Muscle of leg (tissue), 11 donors: ENCODE data around the gene CSNK2A1. TPM values are rescaled to one million over a fixed set of nuclear protein-coding genes. Genes with fewer than 3 reads are reported as not detected.
"Not testable (repeated sequence)": the region's sequence is repeated elsewhere in the genome, so short reads cannot be mapped to it uniquely, and the experiment has no call there.

ENCODE experiments used
- DNase-seq: peaks from one replicate; pipeline ENCODE4 v3.0.0; 2013
- H3K27ac ChIP-seq: one replicate; pipeline ENCODE4 v1.5.1; 2013; ENCODE audit warnings: mild to moderate bottlenecking, low read length, control low read depth
- H3K27me3 ChIP-seq: one replicate; pipeline ENCODE4 v1.6.1; 2013; ENCODE audit warnings: low read length; ENCODE audit not compliant: control insufficient read depth, insufficient read depth
- H3K36me3 ChIP-seq: one replicate; pipeline ENCODE4 v1.6.1; 2013; ENCODE audit warnings: low read length; ENCODE audit not compliant: control insufficient read depth, insufficient read depth
- H3K4me1 ChIP-seq: one replicate; pipeline ENCODE4 v1.6.1; 2013; ENCODE audit warnings: low read length; ENCODE audit not compliant: control insufficient read depth, insufficient read depth
- H3K4me3 ChIP-seq: one replicate; pipeline ENCODE4 v1.5.1; 2013; ENCODE audit warnings: low read length, control low read depth
- H3K9me3 ChIP-seq: replicated peaks from 2 replicates; pipeline ENCODE4 v1.6.1; 2013; ENCODE audit warnings: low read depth, low read length; ENCODE audit not compliant: control insufficient read depth
- WGBS: methylation state at CpG from one replicate; pipeline ENCODE4 v1.1.5; 2013; ENCODE audit warnings: missing lambda C conversion rate; ENCODE audit not compliant: insufficient coverage; 5-methylcytosine and 5-hydroxymethylcytosine counted together
- polyA plus RNA-seq, 8 donors: library from polyadenylated mRNA; unstranded; fragments of 120-200 nt; gene quantifications; one replicate each; pipeline versions ENCODE4 v1.2.1 to v1.2.3, GENCODE V29; 2013; ENCODE audit warnings: inconsistent platforms in 1 of 8, low replicate concordance in 1 of 8; ENCODE audit not compliant: insufficient read length in 8 of 8, insufficient read depth in 1 of 8
- total RNA-seq: library from RNA; stranded (reverse); fragments of 120-200 nt; gene quantifications from one replicate; pipeline ENCODE4 v1.2.4, GENCODE V29; 2013

Gene CSNK2A1
- total and polyA plus RNA-seq, 9 donors = 85.9 to 123 (median 94.1) TPM

DNA sequence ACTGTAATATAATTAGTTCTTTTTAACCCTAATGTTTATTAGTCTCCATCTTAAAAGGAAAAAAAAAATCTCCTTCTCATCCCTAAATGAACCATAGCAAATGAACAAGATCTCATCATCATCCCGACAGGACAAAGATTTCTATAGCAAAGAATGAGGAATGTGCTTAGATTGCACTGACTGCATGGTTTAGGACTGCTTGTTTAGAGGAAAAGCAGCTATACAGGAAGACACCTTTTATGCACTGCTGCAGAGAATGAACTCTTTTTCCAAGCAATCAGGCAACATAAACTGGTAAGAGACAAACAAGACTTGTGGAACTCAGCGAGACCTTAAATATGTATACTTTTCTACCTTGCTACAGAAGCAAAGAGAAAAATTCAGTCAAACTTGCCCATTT lies 26.8 kb downstream of the CSNK2A1 start:
- Histone ChIP-seq H3K27me3 (no peaks in the 10 kb centered on the region), H3K4me1 (no peaks in the 10 kb centered on the region), H3K36me3 (peaks cover 7% of the 10 kb centered on the region), H3K4me3 (no peak overlapping the region), H3K9me3 (peaks cover 12% of the 10 kb centered on the region), H3K27ac (no peak overlapping the region)
- WGBS = no CpG with 5 or more reads among the region's 2 CpGs
- DNase-seq = no peak

DNA sequence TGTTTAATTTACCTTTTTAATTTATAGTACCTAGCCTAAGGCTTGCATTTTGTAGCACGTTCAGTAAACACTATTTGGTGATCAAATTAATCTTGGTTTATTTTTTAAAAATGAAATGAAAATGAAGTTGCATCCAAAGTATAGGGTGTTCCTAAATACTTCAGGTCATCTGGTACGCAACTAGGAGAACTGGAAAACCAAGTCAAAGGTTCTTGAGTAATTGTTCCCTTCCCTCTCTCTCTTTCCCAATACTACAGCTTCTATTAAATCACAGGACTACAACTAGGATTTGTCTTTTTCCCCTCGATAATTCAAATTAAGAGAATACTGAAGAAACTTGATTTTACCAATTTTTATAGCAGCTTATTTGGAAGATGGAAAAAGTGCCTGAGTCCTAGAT lies 27.9 kb downstream of the CSNK2A1 start:
- Histone ChIP-seq H3K4me1 (no peaks in the 10 kb centered on the region), H3K27ac (no peak overlapping the region), H3K27me3 (no peaks in the 10 kb centered on the region), H3K4me3 (no peak overlapping the region), H3K36me3 (peaks cover 2% of the 10 kb centered on the region), H3K9me3 (peaks cover 8% of the 10 kb centered on the region)
- no CpG with 5 or more reads among the region's 3 CpGs for WGBS
- no peak for DNase-seq

DNA sequence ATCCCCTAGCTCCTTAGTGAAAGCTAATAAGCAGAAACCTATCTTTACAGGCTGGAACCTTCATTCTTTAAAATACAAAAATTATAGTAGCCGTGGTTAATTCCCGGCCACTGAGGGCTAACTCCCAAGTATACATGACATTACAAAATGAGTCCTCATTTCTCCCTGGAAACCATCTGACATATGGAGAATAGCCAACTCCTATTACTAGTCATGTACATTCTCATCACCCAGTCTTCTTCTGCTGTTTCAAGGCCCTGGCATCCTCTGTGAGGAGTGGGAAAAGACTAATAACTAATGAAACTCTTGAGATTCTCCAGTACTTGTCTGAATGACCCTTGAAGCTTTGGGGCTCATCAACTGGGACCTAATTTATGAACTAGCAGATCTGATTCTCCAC lies 30.2 kb downstream of the CSNK2A1 start:
- Histone ChIP-seq H3K4me3 (no peak overlapping the region), H3K9me3 (no peaks in the 10 kb centered on the region), H3K27ac (no peak overlapping the region), H3K36me3 (no peaks in the 10 kb centered on the region), H3K4me1 (no peaks in the 10 kb centered on the region), H3K27me3 (no peaks in the 10 kb centered on the region)
- 100% methylated on average over 2 of the region's 2 CpGs for WGBS
- no peak for DNase-seq

DNA sequence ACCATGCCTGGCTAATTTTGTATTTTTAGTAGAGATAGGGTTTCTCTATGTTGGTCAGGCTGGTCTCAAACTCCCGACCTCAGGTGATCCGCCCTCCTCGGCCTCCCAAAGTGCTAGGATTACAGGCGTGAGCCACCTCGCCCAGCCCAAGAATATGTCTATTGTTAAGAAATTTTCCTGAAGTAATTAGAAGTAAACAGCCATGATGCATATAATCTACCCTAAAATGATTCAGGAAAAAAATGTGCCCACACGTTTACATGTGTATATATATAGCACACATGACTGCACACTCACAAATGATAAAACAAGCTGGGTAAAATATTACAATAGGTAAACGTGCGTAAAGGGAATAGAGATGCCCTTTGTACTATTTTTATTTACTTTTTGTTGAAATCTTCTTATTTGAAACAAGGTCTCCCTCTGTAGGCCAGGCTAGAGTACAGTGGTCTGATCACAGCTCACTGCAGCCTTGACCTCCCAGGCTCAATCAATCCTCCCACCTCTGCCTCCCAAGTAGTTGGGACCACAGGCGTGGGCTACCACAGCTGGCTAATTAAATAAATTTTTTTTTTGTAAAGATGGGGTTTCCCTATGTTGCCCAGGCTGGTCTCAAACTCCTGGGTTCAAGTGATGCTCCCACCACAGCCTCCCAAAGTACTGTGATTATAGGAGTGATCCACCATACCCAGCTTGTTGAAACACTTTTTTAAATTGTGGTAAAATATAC lies 33.1 kb downstream of the CSNK2A1 start:
- DNase-seq, H3K4me3 ChIP-seq, H3K27me3 ChIP-seq, H3K4me1 ChIP-seq, H3K27ac ChIP-seq, H3K9me3 ChIP-seq: not testable (repeated sequence)
- no CpG with 5 or more reads among the region's 9 CpGs for WGBS
- H3K36me3 ChIP-seq = peaks cover 25% of the 10 kb centered on the region

DNA sequence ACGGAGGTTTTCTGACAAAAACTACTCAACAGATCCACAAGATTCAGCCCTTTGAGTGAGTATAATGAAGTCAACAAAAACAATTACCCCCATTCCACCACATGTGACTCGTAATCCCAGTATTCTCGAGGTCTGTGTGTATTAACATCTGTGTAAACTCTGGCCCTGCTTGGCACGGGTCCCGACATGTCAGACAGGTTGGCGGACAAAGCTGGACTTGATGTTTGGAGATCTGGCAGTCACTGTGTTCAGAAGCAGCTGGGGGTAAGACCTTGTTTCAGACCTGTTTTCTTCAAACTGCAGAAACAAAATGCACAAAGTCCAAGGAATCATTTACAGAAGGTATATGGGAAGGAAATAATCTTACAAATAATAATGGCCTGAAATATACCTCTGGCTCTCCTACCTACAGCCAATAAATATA lies 35.2 kb downstream of the CSNK2A1 start:
- H3K27ac ChIP-seq, H3K4me3 ChIP-seq, DNase-seq, H3K9me3 ChIP-seq, H3K27me3 ChIP-seq, H3K4me1 ChIP-seq: not testable (repeated sequence)
- H3K36me3 ChIP-seq = peaks cover 33% of the 10 kb centered on the region
- no CpG with 5 or more reads among the region's 6 CpGs for WGBS

- Histone ChIP-seq H3K27me3 (no peaks in the 10 kb centered on the region), H3K27ac (no peak overlapping the region), H3K36me3 (peaks cover 38% of the 10 kb centered on the region), H3K4me3 (no peak overlapping the region), H3K9me3 (no peaks in the 10 kb centered on the region), H3K4me1 (no peaks in the 10 kb centered on the region)
- no CpG with 5 or more reads among the region's 7 CpGs for WGBS
- DNase-seq = no peak
Observed at GRCh38 chr20:507761-508332, 35.7 kb downstream of the CSNK2A1 start.

- H3K9me3 ChIP-seq = no peaks in the 10 kb centered on the region
- WGBS = no CpG with 5 or more reads among the region's 7 CpGs
- H3K4me3 ChIP-seq = no peak overlapping the region
- no peak overlapping the region for H3K27ac ChIP-seq
- H3K27me3 ChIP-seq = no peaks in the 10 kb centered on the region
- H3K36me3 ChIP-seq = peaks cover 43% of the 10 kb centered on the region
- DNase-seq = no peak
- no peaks in the 10 kb centered on the region for H3K4me1 ChIP-seq
Observed at GRCh38 chr20:507006-507758, 36.4 kb downstream of the CSNK2A1 start.

DNA sequence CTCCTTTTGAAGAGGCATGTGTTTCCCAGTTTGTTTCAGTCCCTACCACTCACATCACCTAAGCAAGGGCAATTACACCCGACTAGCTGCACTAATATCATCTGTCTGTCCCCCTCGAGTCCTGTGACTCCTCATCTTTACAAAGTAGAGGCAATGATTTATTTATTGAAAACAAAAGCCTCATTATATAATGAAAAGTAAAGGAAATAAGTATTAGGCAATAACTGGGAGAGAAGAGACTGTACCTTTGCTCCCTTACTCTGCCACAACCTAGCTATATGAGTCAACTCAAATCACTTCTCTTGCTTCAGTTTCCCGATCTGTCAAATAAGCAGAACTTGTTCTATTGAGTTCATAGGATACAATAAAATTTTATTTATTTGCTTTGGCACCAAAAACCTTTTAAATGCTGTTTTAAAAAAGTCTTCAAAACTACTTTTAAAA lies 38.9 kb downstream of the CSNK2A1 start:
- Histone ChIP-seq H3K36me3 (peaks cover 50% of the 10 kb centered on the region), H3K27me3 (no peaks in the 10 kb centered on the region), H3K27ac (no peak overlapping the region), H3K9me3 (no peaks in the 10 kb centered on the region), H3K4me1 (no peaks in the 10 kb centered on the region), H3K4me3 (no peak overlapping the region)
- no peak for DNase-seq
- no CpG with 5 or more reads among the region's 3 CpGs for WGBS

DNA sequence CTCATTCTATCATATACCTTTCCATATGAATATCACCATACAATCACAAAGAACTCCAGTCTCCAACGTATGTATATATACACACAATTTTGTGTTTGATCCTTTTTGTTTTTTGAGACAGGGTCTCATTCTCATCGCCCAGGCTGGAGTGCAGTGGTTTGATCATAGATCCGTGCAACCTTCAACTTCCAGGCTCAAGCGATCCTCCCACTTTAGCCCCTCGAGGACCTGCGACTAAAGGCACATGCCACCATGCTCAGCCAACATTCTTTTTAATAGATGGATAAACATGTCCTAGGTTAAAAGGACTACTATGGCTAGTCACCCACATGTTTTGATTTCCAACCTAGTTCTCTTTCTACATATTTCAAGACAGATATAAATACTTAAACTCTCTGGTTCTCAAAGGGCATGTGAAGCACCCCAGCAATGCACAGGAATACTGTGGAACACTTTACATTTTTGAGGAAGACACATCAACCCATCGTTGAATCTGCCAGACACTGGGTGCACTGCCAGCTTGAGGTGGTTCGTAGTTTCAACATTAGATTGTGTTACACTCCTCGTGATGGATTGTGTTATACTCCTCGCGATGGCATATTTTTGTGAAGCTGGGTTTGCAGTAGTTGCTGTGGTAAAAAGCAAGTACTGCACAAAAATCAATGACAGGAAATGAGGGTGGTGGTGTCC lies 40.4 kb downstream of the CSNK2A1 start:
- no peak overlapping the region for H3K4me3 ChIP-seq
- peaks cover 57% of the 10 kb centered on the region for H3K36me3 ChIP-seq
- H3K27ac ChIP-seq = no peak overlapping the region
- H3K4me1 ChIP-seq = no peaks in the 10 kb centered on the region
- no peak for DNase-seq
- 98% methylated on average over 7 of the region's 11 CpGs for WGBS
- no peaks in the 10 kb centered on the region for H3K27me3 ChIP-seq
- H3K9me3 ChIP-seq = no peaks in the 10 kb centered on the region

GRCh38 chr20:497979-498378 lies 45.6 kb downstream of the CSNK2A1 start:
- H3K36me3 ChIP-seq = peaks cover 57% of the 10 kb centered on the region
- no peaks in the 10 kb centered on the region for H3K9me3 ChIP-seq
- WGBS = 92% methylated on average over 2 of the region's 2 CpGs
- H3K27ac ChIP-seq = no peak overlapping the region
- no peak for DNase-seq
- no peaks in the 10 kb centered on the region for H3K27me3 ChIP-seq
- no peaks in the 10 kb centered on the region for H3K4me1 ChIP-seq
- no peak overlapping the region for H3K4me3 ChIP-seq
